ENCODE data around the gene TRMT2B. TPM values are rescaled to one million over a fixed set of nuclear protein-coding genes. Genes with fewer than 3 reads are reported as not detected.
"Not testable (repeated sequence)": the region's sequence is repeated elsewhere in the genome, so short reads cannot be mapped to it uniquely, and the experiment has no call there.

The TRMT2B gene, protein sequence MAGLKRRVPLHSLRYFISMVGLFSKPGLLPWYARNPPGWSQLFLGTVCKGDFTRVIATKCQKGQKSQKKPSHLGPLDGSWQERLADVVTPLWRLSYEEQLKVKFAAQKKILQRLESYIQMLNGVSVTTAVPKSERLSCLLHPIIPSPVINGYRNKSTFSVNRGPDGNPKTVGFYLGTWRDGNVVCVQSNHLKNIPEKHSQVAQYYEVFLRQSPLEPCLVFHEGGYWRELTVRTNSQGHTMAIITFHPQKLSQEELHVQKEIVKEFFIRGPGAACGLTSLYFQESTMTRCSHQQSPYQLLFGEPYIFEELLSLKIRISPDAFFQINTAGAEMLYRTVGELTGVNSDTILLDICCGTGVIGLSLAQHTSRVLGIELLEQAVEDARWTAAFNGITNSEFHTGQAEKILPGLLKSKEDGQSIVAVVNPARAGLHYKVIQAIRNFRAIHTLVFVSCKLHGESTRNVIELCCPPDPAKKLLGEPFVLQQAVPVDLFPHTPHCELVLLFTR
- total RNA-seq, result 12.6 TPM
- long read RNA-seq, partial matches to known transcripts, result 2 of 9 reads
- long read RNA-seq, other reads (novel, unspliced or antisense), result 5 of 9 reads

DNA sequence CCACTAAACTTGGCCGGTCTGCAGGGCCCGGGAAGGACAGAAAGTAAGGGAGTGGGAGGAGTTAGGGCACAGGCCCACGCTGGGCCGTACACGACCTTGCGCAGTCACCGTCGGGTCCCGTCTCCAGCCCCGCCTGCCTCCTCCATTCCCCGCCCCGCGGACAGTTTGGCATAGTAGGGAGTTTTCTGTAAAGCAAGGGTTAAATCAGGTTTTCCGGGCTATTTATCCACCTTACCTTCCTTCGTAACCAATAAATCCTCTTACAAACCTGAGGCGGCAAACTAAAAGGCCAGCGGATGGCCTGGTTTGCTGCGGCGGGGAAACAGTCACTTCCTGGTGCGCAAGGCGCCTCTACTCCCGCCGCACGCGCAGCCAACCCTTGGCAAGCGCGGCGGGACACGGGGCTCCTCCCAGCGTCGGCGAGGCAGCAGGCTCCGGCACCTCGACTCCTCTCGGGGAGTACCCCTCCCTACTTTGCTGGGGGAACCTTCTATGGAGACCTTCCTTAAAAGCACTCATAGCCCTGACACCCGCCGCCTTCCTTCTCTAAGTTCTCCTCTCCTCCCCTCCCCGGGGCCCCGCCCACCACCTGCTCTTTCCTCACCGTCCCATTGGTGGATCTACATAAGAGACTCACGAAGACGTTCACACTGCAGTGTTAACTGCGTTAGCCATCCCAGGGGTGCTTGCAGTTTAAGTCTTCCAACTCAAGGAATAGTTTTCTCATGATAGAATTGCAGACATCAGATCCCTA is at the start of gene TRMT2B:
Gene TRMT2B, minus strand, starts transcription at position 563 of the 754 bp plus-strand sequence. CDS start 9,822 bp downstream, outside the sequence.
- DNase-seq (ENCODE audit: low spot score), result no peak

DNA sequence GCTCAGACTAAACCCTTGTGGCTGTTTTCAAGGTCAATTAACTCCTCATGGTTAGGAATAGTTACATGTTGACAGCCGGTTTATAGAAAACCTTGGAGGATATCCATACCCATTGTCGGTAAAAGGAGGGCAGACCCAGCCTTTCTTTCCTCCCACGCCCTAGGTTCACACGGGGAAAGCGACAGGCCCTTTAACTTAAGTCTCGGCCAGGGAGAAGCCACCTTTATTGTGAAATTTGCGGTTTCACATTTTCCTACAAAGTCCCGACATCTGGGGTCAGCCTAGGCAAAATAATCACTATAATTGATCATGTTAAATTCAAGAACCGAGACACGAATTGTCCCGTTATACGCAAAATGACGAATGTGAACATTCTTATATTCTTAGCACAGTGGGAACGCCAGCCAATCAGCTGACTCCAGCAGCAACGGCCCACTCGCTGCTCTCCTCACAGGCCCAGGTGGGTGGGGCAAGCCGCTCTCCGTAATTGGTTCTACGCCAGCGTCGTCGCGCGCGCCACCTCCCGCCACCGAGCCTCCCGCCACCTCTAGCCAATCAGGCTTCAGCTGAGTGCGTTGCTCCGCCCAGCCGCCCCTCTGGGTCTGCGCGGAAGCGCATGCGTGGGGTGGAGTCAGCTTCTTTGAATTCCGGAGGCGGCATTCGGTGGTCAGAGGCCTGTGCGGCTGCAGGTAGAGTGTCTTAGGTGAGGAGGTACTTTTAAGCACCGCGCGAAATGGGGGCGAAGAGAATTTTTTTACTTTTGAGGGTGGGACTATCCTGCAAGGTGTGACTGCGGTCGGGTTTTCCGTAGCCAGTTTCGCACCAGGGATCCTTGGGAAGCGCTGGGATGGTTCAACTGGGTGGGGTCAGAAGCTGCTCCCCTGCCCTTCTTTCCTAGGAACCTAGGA is 45.9 kb upstream of the TRMT2B start, which contains the start of gene CENPI:
Gene CENPI, plus strand, starts transcription at position 659 of the 908 bp plus-strand sequence. CDS start 2,867 bp downstream, outside the sequence.
- peak; percentile 97 for DNase-seq (ENCODE audit: low spot score)

DNA sequence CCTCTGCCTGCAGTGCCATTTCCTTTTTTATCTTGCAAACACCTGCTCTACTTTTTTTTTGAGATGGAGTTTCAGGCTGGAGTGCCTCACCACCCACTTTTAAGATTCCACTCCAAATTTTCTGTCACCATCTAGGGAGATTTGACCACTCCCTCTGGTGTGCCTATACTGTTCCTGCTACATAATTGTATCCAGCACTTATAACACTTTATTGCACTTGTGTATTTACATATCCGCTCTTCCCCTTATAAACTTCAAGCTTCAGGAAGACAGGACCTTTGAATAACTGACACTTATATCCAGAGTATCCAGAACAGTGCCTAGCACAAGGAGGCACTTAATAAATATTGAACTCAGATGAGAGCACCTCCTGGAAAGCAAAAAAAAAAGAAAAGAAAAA is 39.9 kb upstream of the TRMT2B start:
- no peak for DNase-seq (ENCODE audit: low spot score)

DNA sequence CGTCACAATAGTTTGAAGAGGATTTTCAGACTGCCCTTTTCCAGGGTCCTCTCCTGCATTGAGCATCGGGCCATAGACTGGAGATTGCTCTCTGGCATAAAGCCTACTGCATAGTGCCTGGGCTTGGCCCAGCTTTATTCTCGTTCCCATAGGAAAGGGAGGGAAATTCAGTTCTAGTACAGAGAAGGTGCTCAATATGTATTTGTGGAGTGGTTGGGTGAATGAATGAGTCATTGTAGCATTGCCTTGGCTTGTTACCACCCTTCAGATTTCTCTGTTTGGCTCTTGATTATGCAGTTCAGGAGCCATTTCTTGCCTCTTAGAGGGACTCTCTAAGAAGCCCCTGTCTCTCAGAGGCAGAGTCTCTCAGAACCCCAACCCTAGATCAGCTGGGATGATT is 29.3 kb upstream of the TRMT2B start:
- no peak for DNase-seq (ENCODE audit: low spot score)

DNA sequence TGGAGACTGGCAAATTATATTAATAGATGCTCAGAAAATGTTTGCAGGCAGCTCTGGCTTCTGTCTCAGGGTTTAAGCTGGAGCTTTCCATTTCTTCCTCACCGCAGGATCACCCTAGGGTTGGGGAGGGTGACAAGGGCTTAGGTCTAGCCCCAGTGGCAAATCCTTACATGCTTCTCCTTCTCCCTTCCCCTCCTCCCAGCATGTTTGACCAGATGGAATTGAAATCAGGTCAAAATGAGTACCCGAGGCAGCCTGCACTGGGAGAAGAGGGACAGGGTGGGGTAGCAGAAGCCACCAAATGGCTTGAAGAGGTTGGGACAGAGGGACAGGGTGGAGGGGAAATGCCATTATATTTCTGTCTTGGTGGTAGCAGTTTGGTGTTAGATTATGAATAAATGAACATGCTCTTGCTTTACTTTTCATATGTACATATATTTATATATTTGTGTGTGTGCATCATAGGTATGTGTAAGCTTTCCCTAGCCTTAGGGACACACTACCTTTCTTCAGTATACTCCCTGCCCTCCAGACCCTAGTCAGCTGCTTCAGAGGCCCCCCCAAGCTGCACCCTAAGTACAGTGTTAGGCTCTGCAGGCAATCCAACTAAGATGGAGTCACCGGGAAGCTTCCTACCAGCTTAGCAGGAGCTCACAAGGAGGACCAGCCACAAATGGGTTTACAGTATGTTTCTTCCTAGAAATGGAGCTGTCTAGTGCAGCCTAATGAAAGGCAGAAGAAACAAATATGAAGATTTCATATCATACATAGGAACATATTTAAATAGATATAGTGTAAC is 28.6 kb upstream of the TRMT2B start:
- no peak for DNase-seq (ENCODE audit: low spot score)

DNA sequence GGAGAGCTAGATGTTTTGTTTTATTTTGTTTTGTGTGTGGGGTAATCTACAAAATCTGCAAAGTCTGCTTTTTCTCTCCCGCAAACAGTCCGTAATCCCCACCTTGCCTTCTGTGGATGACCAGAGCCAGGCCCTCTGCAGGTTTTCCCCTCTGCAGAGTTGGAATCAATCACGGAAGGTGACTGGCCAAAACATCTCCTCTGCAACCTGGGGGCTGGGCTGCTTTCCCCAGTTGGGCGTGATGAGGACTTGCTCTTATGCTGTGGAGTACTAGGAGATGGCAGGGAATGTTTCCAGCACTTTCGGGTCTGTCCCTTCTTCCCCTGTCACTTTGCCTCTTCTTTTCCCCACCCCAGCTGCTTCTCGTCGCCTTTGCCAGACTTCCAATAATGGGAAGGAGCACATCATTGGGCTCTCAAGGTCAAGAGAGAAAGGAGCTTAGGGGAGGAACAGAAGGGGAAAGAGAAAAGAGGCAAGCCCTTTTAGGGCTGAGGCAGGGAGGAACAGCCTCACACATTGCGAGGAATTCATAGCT is 27.9 kb upstream of the TRMT2B start:
- DNase-seq (ENCODE audit: low spot score), result no peak

DNA sequence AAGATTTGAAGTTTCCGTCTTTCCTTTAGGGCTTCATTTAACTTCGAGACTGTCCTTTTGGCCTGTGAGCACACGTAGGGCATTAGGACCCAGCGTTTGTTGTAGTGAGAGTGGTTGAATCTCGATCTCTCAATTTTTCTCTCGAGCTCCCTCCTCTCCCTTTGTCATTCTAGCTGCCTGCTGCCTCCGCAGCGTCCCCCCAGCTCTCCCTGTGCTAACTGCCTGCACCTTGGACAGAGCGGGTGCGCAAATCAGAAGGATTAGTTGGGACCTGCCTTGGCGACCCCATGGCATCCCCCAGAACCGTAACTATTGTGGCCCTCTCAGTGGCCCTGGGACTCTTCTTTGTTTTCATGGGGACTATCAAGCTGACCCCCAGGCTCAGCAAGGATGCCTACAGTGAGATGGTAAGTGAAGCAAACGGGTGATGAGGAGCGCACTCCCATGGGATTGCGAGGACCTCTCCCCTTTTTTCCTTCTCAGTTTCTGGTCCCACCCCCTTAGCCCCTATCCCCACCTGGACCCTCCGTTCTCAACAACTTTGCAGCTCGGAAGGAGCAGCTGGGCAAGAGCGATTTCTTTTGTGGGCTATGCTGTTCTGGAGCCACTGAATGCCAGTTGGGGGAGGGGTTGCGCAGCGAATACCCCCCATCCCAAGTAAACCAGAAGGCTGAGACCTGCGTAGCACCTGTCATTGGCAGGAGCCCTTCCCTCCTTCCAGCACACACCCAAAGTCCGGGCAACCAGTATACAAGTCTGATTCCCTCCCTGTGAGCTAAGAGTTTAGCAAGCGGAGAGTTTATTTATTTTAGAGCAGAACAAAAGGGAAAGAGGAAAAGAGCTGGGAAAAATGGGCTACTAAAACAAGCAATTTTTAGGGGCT is 27.0 kb upstream of the TRMT2B start, which contains the start of gene TMEM35A:
Gene TMEM35A, plus strand, starts transcription at position 164 of the 883 bp plus-strand sequence. Its CDS starts 124 bp downstream, at position 288.
- no peak for DNase-seq (ENCODE audit: low spot score)

DNA sequence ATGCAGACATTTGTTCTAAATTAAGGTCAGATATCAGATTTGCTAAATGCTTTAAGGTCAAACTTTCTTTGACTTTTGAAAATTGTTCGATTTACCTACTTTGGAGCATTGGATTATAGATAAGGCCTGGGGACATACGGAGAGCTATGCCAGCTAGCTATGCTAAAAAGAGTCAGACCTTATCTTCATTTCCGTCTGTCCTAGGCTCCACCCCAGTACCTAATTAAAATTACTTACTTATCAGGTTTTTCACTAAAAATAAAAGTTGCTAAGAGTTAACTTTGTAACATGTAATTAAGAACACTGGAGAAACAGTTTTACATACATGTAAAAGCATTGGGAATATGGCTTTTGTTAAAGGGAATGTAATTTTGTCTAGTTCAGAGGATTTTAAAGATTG is 19.7 kb upstream of the TRMT2B start:
- DNase-seq (ENCODE audit: low spot score), result no peak

DNA sequence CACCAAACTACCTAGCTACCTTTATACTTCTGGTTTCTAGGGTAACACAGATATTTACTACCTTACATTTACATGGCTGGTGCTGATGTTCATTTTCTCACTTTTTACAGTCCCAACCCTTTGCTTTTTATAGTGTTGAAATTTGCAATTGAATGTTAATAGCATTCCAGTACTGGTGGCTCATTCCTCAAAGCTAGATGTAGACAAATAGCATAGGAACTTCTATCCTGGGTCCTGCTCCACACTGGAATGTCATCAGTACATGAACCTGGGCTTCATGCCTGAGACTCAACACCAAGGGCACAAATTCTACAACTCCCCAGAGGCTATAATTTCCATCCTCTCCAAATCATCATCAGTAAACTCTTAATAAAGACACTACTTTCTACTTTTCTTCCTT is 10.3 kb upstream of the TRMT2B start:
- no peak for DNase-seq (ENCODE audit: low spot score)

DNA sequence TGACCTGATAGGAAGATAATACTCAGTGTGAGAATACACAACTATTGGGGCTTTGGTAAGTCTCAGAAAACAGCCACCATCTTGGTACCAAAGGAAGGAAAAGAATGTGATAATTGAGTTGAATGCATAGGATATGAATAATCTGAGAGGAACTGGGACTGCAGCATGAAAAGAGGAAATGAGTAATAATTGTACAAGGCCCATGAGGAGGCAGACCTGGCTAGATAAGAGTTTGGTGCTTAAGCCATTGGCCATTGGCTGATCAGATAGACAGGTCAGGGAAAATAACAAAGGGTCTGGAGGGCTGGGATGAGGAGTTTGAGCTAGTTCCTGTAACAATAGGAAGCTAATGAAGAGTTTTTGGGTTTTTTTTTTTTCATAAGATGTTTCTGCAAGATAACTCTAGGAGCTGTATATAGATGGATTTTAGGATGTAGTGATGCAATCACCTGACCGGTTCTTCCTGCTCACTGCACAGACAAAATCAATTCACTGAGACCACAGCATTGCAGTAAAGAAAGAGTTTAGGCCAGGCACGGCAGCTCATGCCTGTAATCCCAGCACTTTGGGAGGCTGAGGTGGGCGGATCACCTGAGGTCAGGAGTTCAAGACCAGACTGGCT is 5.3 kb upstream of the TRMT2B start:
- DNase-seq (ENCODE audit: low spot score), result no peak

DNA sequence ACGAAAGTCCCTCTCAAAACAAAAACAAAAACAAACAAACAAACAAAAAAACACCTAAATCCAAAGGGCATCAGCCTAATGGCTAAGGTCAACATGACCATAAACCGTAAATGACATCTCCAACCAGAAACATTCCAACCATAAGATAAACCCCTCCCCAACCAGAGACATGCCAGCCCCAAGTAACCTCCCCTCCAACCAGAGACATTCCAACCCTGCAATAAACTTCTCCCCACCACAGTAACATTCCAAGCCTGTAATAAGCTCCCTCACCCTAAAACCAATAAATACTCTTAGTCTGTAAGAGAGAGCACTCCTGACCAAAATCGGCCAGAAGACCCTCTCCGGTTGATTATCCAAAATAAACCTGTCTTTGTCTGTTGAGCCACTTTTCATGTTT is 4.6 kb upstream of the TRMT2B start:
- DNase-seq (ENCODE audit: low spot score), result not testable (repeated sequence)

DNA sequence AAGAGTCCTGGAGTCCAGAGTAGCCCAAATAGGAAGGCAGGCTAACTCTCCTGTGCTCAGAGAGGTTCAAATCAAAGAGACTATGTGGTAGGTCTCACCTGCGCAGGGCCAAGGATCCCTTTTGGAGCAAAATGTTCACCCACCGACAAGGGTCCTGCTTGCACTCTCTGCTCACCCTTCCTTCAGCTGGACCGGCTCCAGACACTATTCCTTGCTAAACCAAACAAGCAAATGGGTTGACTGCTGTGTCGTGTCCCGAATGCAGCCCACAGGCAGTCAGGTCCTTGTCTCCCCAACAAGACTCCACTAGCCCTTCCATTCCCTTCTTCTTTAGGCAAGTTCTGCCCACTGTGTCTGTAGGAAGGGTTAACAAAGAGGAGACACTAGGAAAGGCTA is 760 bp downstream of the TRMT2B start:
- DNase-seq (ENCODE audit: low spot score), result no peak

DNA sequence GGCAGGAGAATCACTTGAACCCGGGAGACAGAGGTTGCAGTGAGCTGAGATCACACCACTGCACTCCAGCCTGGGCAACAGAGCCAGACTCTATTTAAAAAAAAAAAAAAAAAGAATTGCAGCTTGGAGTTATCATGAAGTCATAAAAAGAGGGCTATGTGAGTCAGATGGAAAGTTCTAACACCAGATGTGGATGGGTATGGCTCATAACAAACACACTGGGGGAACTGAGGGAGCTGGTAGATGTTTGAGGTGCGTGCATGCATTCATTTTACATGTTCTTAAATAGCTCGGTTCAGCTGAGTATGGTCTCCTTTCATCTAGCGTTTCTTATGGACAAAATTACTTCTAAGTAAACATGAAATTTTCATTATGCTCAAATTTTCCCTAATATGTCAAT is 11.7 kb downstream of the TRMT2B start:
- DNase-seq (ENCODE audit: low spot score), result no peak

DNA sequence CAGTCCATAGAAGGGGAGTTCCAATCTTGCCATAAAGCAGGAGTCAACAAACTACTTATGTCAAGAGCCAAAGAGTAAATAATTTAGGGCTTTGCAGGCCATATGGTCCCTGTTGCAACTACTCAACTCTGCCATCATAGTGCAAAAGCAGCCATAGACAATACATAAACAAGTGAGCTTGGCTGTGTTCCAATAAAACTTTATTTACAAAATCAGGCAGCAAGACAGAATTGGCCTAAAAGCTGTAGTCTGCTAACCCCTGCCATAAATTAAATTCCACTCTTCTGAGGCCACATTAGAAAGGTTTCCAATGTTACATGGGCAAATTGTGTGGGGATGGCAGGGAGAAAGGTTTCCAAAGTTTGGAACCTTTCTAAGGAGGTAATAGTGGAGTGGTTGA is 14.7 kb downstream of the TRMT2B start:
- no peak for DNase-seq (ENCODE audit: low spot score)

DNA sequence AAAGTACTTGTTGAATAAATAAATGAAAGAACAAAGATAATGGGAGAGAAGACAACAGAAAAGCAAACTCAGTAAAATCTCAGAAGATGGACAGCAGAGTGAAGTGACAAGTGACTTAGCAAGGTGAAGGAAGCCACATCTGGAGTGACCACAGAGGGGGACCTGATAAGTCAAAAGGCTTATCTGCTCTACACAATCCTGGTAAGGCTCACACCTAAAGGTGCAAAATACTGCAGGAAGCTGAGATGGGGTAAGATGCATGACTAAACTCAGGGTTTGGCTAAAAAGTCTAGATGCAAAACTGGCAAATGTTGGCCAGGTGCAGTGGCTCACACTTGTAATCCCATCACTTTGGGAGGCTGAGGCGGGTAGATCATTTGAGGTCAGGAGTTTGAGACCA is 22.2 kb downstream of the TRMT2B start:
- DNase-seq (ENCODE audit: low spot score), result no peak

DNA sequence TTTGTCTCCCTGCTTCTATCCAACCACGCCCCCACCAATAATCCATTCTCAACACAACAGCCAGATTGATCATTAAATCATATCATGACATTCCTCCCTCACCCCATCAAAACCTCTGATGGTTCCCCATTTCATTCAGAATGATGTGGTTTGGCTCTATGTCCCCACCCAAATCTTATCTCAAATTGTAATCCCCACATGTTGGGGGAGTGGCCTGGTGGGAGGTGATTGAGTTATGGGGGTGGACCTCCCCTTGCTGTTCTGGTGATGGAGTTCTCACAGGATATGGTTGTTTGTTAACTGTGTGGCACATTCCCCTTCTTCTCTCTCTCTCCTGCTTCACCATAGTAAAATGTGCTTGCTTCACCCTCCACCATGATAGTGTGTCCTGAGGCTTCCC is 23.3 kb downstream of the TRMT2B start:
- no peak for DNase-seq (ENCODE audit: low spot score)

DNA sequence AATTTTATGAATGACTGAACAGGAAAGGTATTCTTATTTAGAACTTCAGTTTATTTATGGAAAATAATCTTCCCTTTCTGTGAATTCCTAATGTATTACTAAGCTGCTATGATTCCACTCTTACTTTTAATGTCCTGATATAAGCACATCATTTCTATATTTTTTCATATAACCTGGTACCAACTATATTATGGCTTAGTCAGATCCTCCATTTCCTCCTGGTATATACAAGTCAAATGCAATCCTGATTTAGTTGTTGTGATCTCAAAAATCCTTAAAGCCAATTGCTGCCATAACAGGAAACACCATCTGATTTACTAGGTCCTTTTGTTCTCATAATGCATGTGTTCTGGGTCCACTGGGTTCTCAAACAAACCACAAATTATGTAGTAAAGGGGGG is 26.8 kb downstream of the TRMT2B start:
- DNase-seq (ENCODE audit: low spot score), result no peak

DNA sequence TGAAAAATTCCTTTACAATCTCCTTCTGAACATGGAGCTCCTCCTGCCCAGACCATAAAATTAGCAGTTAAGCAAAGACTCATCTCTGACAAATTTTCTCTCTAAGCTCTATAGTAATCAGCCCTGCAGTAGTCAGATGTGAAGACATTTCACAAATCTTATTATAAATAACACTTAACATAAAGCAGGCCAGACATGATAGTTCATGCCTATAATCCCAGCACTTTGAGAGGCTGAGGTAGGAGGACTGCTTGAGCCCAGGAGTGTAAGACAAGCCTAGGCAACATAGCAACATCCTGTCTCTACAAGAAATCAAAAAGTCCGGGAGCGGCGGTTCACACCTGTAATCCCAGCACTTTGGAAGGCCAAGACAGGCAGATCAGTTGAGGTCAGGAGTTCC is 29.9 kb downstream of the TRMT2B start:
- DNase-seq (ENCODE audit: low spot score), result no peak
